RWPE2 (cell line): ENCODE measurements around the gene PEX10.

Source experiments
- ATAC-seq: fragments of 200-7000 bp; cut with Tn5 transposase; 3 replicates; pipeline ENCODE4 v1.9.1; 2021; ENCODE audit warnings: low read depth
- DNase-seq: peaks from one replicate; pipeline ENCODE4 v3.0.0-alpha.2; 2020; ENCODE audit warnings: low spot score
- H3K27ac ChIP-seq: fragments of 450-650 bp; 2 replicates; pipeline ENCODE4 v1.5.1; 2017; ENCODE audit warnings: mild to moderate bottlenecking; ENCODE audit not compliant: poor library complexity, severe bottlenecking
- H3K27me3 ChIP-seq: fragments of 250-450 bp; sonication (Bioruptor Pico); 2 replicates; pipeline ENCODE4 v1.5.1; 2021; ENCODE audit warnings: mild to moderate bottlenecking, moderate library complexity; ENCODE audit not compliant: insufficient read depth, poor library complexity, severe bottlenecking
- H3K36me3 ChIP-seq: fragments of 250-450 bp; sonication (Bioruptor Pico); 2 replicates; pipeline ENCODE4 v1.5.1; 2020; ENCODE audit warnings: low read depth, mild to moderate bottlenecking, moderate library complexity
- H3K4me1 ChIP-seq: fragments of 250-450 bp; sonication (Bioruptor Pico); 2 replicates; pipeline ENCODE4 v1.5.1; 2021; ENCODE audit warnings: mild to moderate bottlenecking, moderate library complexity; ENCODE audit not compliant: insufficient read depth, poor library complexity, severe bottlenecking
- H3K4me3 ChIP-seq: fragments of 250-450 bp; sonication (Bioruptor Pico); 2 replicates; pipeline ENCODE4 v1.5.1; 2021; ENCODE audit warnings: mild to moderate bottlenecking, moderate library complexity; ENCODE audit not compliant: severe bottlenecking
- H3K9me3 ChIP-seq: fragments of 250-450 bp; sonication (Bioruptor Pico); 2 replicates; pipeline ENCODE4 v1.5.1; 2021; ENCODE audit warnings: mild to moderate bottlenecking, moderate library complexity; ENCODE audit not compliant: severe bottlenecking
- TF ChIP-seq, protein P1 (sequence below): fragments of 450-650 bp; IDR thresholded peaks from one replicate; pipeline ENCODE4 v1.5.1; 2017; ENCODE audit warnings: mild to moderate bottlenecking, moderate library complexity; ENCODE audit not compliant: poor library complexity, severe bottlenecking

The PEX10 gene

DNA sequence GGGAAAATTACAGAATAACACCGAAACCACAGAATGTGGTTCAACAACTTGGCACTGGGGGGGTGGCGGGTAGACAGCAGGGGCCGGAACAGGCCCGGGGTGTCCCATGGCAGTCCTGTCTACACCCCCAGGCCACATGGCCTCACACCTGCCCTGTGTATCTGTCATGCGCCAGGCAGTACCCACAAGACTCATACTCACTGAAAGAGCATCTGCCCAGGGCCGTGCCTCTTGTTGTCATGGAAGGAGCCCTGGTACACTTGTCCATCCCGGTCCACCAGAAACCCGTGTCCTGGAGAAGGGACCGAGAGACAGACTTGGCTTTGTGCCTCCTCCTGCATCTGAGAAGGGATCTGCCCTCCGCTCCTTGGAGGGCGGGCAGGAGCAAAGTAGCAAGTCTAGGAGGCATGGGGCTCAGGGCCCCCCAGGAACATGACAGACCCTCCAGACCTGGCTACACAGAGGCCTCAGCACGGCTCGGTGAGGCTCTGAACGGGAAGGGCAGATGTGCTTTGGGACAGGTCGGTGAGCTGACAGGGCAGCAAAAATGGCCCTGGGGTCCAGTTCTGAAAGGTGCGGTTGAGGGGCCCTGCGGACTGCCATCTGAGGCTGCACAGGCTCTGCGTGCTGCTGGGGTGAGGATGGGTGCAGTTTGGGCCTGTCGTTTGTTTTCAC, 26.6 kb downstream of the PEX10 start:
- Histone ChIP-seq H3K27ac (no peak overlapping the region), H3K36me3 (no peaks in the 10 kb centered on the region), H3K27me3 (no peaks in the 10 kb centered on the region), H3K4me1 (no peaks in the 10 kb centered on the region), H3K9me3 (no peaks in the 10 kb centered on the region), H3K4me3 (no peak overlapping the region)
- TF ChIP-seq, protein P1, sequence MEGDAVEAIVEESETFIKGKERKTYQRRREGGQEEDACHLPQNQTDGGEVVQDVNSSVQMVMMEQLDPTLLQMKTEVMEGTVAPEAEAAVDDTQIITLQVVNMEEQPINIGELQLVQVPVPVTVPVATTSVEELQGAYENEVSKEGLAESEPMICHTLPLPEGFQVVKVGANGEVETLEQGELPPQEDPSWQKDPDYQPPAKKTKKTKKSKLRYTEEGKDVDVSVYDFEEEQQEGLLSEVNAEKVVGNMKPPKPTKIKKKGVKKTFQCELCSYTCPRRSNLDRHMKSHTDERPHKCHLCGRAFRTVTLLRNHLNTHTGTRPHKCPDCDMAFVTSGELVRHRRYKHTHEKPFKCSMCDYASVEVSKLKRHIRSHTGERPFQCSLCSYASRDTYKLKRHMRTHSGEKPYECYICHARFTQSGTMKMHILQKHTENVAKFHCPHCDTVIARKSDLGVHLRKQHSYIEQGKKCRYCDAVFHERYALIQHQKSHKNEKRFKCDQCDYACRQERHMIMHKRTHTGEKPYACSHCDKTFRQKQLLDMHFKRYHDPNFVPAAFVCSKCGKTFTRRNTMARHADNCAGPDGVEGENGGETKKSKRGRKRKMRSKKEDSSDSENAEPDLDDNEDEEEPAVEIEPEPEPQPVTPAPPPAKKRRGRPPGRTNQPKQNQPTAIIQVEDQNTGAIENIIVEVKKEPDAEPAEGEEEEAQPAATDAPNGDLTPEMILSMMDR, result no peak
- no peak for ATAC-seq
- peak; percentile 39 for DNase-seq

DNA sequence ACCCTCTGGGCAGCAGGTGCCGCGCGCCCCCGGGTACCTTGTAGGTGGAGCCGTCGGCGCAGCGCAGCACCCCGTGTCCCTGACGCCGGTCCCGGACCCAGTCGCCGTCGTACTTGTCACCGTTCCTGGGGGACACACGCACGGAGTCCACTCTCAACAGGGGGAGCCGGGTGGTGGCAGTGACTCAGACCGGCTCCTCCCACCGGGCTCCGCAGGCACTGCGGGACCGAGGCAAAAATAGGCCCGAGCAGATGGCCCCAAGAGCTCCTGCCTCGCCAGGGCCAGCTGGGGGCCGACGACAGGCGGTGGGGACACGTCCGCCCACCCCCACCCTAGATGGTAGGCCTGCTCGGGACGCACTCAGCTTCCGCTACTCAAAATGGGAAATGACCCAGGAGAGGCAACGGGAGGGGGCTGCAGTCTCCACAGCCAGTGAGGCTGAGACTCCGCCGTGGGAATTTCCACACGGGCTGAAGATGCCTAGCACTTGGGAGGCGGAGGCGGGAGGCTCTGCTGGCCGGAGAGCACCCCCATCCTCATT, 27.4 kb downstream of the PEX10 start:
- DNase-seq (peak; percentile 66), ATAC-seq (no peak)
- H3K4me1 ChIP-seq, result no peaks in the 10 kb centered on the region
- TF ChIP-seq, protein P1, result no peak
- H3K4me3 ChIP-seq, result no peak overlapping the region
- no peaks in the 10 kb centered on the region for H3K27me3 ChIP-seq
- no peak overlapping the region for H3K27ac ChIP-seq
- no peaks in the 10 kb centered on the region for H3K9me3 ChIP-seq
- no peaks in the 10 kb centered on the region for H3K36me3 ChIP-seq

DNA sequence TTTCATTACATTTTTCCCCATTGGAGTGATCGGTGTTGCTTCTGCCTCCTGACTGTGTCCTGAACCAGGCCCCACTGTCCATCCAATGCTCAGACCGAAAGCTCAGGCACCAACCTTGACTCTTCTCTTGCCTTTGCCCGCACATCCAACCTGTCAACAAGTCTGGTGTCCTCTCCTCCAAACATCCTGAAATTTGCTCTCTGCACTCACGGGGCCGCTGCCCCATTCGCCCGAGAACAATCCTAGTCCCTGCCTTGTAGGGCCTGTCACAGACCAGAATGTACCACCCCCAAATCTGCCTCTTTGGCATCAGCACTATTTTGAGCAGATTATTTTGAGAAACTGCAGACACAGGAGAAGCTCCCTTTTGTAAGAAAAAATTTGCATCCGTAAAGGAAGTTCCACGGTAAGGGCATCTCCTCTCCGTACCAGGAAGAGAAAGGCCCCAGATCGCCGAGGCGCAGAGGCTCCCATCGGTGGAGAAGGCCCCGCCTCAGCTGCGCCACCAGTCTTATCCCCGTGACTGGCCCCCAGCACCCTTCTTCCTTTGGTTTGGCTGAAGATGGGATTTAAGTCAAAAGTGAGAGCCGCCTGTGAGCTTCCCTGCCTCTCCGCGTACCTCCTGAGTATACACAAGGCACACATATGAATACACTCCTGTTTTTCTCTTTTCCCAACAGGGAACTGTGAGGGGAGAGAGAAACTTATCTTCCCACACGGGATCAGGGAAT, 28.1 kb downstream of the PEX10 start:
- no peaks in the 10 kb centered on the region for H3K36me3 ChIP-seq
- TF ChIP-seq, protein P1, result no peak
- H3K9me3 ChIP-seq, result no peaks in the 10 kb centered on the region
- DNase-seq (peak; percentile 45), ATAC-seq (no peak)
- H3K4me1 ChIP-seq, result no peaks in the 10 kb centered on the region
- H3K27me3 ChIP-seq, result no peaks in the 10 kb centered on the region
- H3K4me3 ChIP-seq, result no peak overlapping the region
- H3K27ac ChIP-seq, result no peak overlapping the region

DNA sequence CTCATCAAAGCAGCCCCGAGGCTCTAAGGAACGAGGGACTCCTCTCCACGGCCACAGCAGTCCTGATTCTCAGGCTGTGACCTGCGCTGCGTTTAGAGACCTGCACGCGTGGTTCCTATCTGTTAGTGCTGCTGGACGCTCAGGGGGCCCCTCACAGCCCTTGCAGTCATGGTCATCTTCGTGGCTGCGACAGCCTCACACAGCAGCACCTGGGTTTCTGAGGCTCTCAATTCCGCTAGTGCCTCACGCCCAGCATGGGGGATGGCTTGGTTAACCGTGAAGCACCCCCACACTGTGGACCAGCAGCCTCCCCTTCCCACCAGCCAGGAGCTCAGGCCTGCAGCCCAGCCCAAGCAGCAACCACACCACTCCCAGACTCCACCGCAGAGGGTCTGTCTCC, 28.8 kb downstream of the PEX10 start:
- H3K4me3 ChIP-seq, result no peak overlapping the region
- no peaks in the 10 kb centered on the region for H3K36me3 ChIP-seq
- no peaks in the 10 kb centered on the region for H3K9me3 ChIP-seq
- peak; percentile 50 for DNase-seq
- TF ChIP-seq, protein P1, result no peak
- no peaks in the 10 kb centered on the region for H3K4me1 ChIP-seq
- ATAC-seq, result no peak
- no peak overlapping the region for H3K27ac ChIP-seq
- no peaks in the 10 kb centered on the region for H3K27me3 ChIP-seq
